Smooth muscle cell (in vitro differentiated cells): ENCODE data around the gene DIP2C. TPM values are rescaled to one million over a fixed set of nuclear protein-coding genes. Genes with fewer than 3 reads are reported as not detected.
A peak's percentile ranks its signal among the peaks of the same experiment; 100 is the strongest.

Experiments
- DNase-seq: peaks from one replicate; lab custom pipeline; 2025; ENCODE audit not compliant: unreplicated experiment; lab: John Stamatoyannopoulos, UW
- H2AFZ ChIP-seq: fragments of 200-600 bp; sonication (generic); 2 replicates; pipeline ENCODE4 v1.6.0; 2016; ENCODE audit warnings: antibody characterized with exemption, low read depth, mild to moderate bottlenecking
- H3F3A ChIP-seq: fragments of 200-600 bp; sonication (generic); 2 replicates; pipeline ENCODE4 v1.6.0; 2017; ENCODE audit warnings: antibody characterized with exemption, low read depth
- H3K27ac ChIP-seq: fragments of 200-600 bp; sonication (generic); 2 replicates; pipeline ENCODE4 v1.5.1; 2016; ENCODE audit warnings: low read depth, mild to moderate bottlenecking
- H3K27me3 ChIP-seq: fragments of 200-600 bp; sonication (generic); 2 replicates; pipeline ENCODE4 v1.6.1; 2016; ENCODE audit warnings: low read depth, mild to moderate bottlenecking
- H3K36me3 ChIP-seq: fragments of 200-600 bp; sonication (generic); 2 replicates; pipeline ENCODE4 v1.5.1; 2016; ENCODE audit warnings: low read depth
- H3K4me1 ChIP-seq: fragments of 200-600 bp; sonication (generic); 2 replicates; pipeline ENCODE4 v1.5.1; 2016; ENCODE audit warnings: low read depth
- H3K4me2 ChIP-seq: fragments of 200-600 bp; sonication (generic); 2 replicates; pipeline ENCODE4 v1.6.0; 2016; ENCODE audit warnings: mild to moderate bottlenecking
- H3K4me3 ChIP-seq: fragments of 200-600 bp; sonication (generic); 2 replicates; pipeline ENCODE4 v1.5.1; 2016; ENCODE audit warnings: mild to moderate bottlenecking
- H3K79me2 ChIP-seq: fragments of 200-600 bp; sonication (generic); 2 replicates; pipeline ENCODE4 v1.6.0; 2016; ENCODE audit warnings: low read depth, mild to moderate bottlenecking
- H3K9ac ChIP-seq: fragments of 200-600 bp; sonication (generic); 2 replicates; pipeline ENCODE4 v1.6.0; 2016; ENCODE audit warnings: low read depth
- H3K9me3 ChIP-seq: fragments of 200-600 bp; sonication (generic); replicated peaks from 2 replicates; pipeline ENCODE4 v1.5.1; 2016; ENCODE audit warnings: low read depth
- H4K20me1 ChIP-seq: fragments of 200-600 bp; sonication (generic); 2 replicates; pipeline ENCODE4 v1.6.0; 2016; ENCODE audit warnings: low read depth
- CTCF ChIP-seq: fragments of 200-600 bp; sonication (generic); IDR thresholded peaks from 2 replicates; pipeline ENCODE4 v1.5.1; 2017; ENCODE audit warnings: borderline replicate concordance, mild to moderate bottlenecking, antibody characterized with exemption; ENCODE audit not compliant: insufficient read depth, poor library complexity, severe bottlenecking
- WGBS: methylation state at CpG from one replicate; pipeline ENCODE4 v1.1.7; 2016; ENCODE audit warnings: low lambda C conversion rate; 5-methylcytosine and 5-hydroxymethylcytosine counted together
- polyA plus RNA-seq: library from polyadenylated mRNA; unstranded; fragments of >200 nt; fragmentation: Nextera tagmentation; extraction: Ambion mirVana; gene quantifications from 2 replicates; pipeline ENCODE4 v1.2.1, GENCODE V29; 2016
- total RNA-seq: library from RNA; depleted of rRNA; stranded (reverse); fragments of >200 nt; gene quantifications from 2 replicates; pipeline ENCODE4 v1.2.3, GENCODE V29; 2014

Gene DIP2C
- total and polyA plus RNA-seq, 2 experiments from 2014 or later = 14.9 to 15.3 TPM

GRCh38 chr10:373015-373414 is 316.5 kb downstream of the DIP2C start:
- H4K20me1 ChIP-seq = peaks cover 3% of the 10 kb centered on the region
- H3K4me1 ChIP-seq = peaks cover 22% of the 10 kb centered on the region
- H3K9ac ChIP-seq = peak overlapping the region; percentile 67
- peak overlapping the region; percentile 97 for H3K27ac ChIP-seq
- peaks cover 3% of the 10 kb centered on the region for H3K36me3 ChIP-seq
- H3K27me3 ChIP-seq = no peaks in the 10 kb centered on the region
- DNase-seq = no peak
- no peak for TF ChIP-seq CTCF
- H3K9me3 ChIP-seq = no peaks in the 10 kb centered on the region
- no peak overlapping the region for H3K4me3 ChIP-seq
- H2AFZ ChIP-seq = no peak overlapping the region
- H3K4me2 ChIP-seq = peak overlapping the region; percentile 75
- peaks cover 25% of the 10 kb centered on the region for H3F3A ChIP-seq
- WGBS = 24% methylated on average over 4 of the region's 4 CpGs
- no peaks in the 10 kb centered on the region for H3K79me2 ChIP-seq

- Histone ChIP-seq H3K79me2 (no peaks in the 10 kb centered on the region), H3K9ac (peak overlapping the region; percentile 67), H3K4me1 (peaks cover 22% of the 10 kb centered on the region), H3K4me3 (no peak overlapping the region), H3F3A (peaks cover 25% of the 10 kb centered on the region), H3K4me2 (peak overlapping the region; percentile 75), H3K27ac (peak overlapping the region; percentile 97), H3K27me3 (no peaks in the 10 kb centered on the region), H2AFZ (no peak overlapping the region), H3K36me3 (peaks cover under 1% of the 10 kb centered on the region), H3K9me3 (no peaks in the 10 kb centered on the region), H4K20me1 (peaks cover 3% of the 10 kb centered on the region)
- WGBS = 80% methylated on average over 17 of the region's 17 CpGs
- no peak for DNase-seq
- no peak for TF ChIP-seq CTCF
These were observed 316.9 kb downstream of the DIP2C start for GRCh38 chr10:372566-372965.

- Histone ChIP-seq H3K79me2 (no peaks in the 10 kb centered on the region), H3F3A (peaks cover 25% of the 10 kb centered on the region), H3K36me3 (no peaks in the 10 kb centered on the region), H3K4me1 (peaks cover 22% of the 10 kb centered on the region), H3K4me2 (no peak overlapping the region), H3K27me3 (no peaks in the 10 kb centered on the region), H3K27ac (peak overlapping the region; percentile 97), H3K4me3 (no peak overlapping the region), H2AFZ (no peak overlapping the region), H4K20me1 (peaks cover 3% of the 10 kb centered on the region), H3K9ac (no peak overlapping the region), H3K9me3 (no peaks in the 10 kb centered on the region)
- no peak for DNase-seq
- TF ChIP-seq CTCF = no peak
- 92% methylated on average over 12 of the region's 13 CpGs for WGBS
These were observed 318.0 kb downstream of the DIP2C start for GRCh38 chr10:371515-371914.

GRCh38 chr10:370449-370825 is 319.0 kb downstream of the DIP2C start:
- H3K4me1 ChIP-seq = peaks cover 22% of the 10 kb centered on the region
- H3K4me3 ChIP-seq = no peak overlapping the region
- H3F3A ChIP-seq = peaks cover 25% of the 10 kb centered on the region
- H3K79me2 ChIP-seq = no peaks in the 10 kb centered on the region
- no peaks in the 10 kb centered on the region for H3K36me3 ChIP-seq
- peak overlapping the region; percentile 97 for H3K27ac ChIP-seq
- H3K27me3 ChIP-seq = no peaks in the 10 kb centered on the region
- no peak for DNase-seq
- H3K9ac ChIP-seq = peak overlapping the region; percentile 21
- no peak overlapping the region for H2AFZ ChIP-seq
- peak overlapping the region; percentile 60 for H3K4me2 ChIP-seq
- no peaks in the 10 kb centered on the region for H3K9me3 ChIP-seq
- H4K20me1 ChIP-seq = peaks cover 3% of the 10 kb centered on the region
- TF ChIP-seq CTCF = no peak
- WGBS = 52% methylated on average over 6 of the region's 6 CpGs
